Lower leg skin (tissue), 3 donors: ENCODE data around the gene HEY2.

Experiments
- CTCF ChIP-seq, 3 donors: fragments of 450-650 bp; IDR thresholded peaks; one replicate each; pipeline ENCODE4 v1.5.1; 2016; ENCODE audit warnings: antibody characterized with exemption in 3 of 3, mild to moderate bottlenecking in 3 of 3, moderate library complexity in 2 of 3
- POLR2A ChIP-seq, 2 donors: fragments of 450-650 bp; IDR thresholded peaks; one replicate each; pipeline ENCODE4 v1.6.1; 2016 to 2017; ENCODE audit warnings: antibody characterized with exemption in 2 of 2, mild to moderate bottlenecking in 1 of 2, moderate library complexity in 1 of 2

GRCh38 chr6:125766641-125767040, 17.2 kb downstream of the HEY2 start:
- TF ChIP-seq CTCF (IDR thresholded peaks at IDR 0.05), result no peak
- no peak for TF ChIP-seq POLR2A (IDR thresholded peaks at IDR 0.05)
